ENCODE measurements around the gene VPS13C. TPM values are rescaled to one million over a fixed set of nuclear protein-coding genes. Genes with fewer than 3 reads are reported as not detected.

The VPS13C gene
- total and polyA plus RNA-seq, 2 donors (not counting 1 experiment from before 2014, with no cell fraction given) = 40.0 to 236 TPM

DNA sequence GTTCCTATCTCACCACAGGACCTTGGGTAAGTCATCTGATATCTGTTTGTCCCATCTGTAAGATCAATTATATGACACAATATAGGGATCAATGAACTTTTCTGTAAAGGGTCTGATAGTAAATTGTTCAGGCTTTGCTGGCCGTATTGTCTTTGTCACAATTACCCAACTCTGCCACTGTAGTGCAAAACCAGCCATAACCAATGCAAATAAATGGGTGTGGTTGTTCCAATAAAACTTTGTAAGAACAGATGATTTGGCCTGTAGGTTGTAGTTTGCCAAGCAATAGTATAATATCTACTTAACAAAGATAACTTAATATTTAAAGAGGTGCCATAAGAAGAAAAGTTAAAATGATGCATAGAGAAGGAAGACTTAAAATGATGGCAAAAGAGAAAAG, 210.8 kb downstream of the VPS13C start:
- Histone ChIP-seq H3K4me1 (ENCODE audit: control insufficient read depth in 2 of 2, insufficient read depth in 2 of 2, low read length in 2 of 2) (no peaks in the 10 kb centered on the region), H4K20me1 (ENCODE audit: control insufficient read depth, insufficient read depth, low read length, poor library complexity, severe bottlenecking) (no peaks in the 10 kb centered on the region), H3K9me3 (ENCODE audit: control extremely low read depth in 1 of 3, control insufficient read depth in 2 of 3, insufficient read depth in 1 of 3, low read length in 2 of 3) (no peaks in the 10 kb centered on the region), H3K27ac (ENCODE audit: low read length in 2 of 2) (no peak overlapping the region), H3K4me3 (ENCODE audit: control extremely low read depth in 1 of 5, extremely low read depth in 1 of 5, insufficient read depth in 1 of 5, low read depth in 2 of 5, low read length in 4 of 5) (no peak overlapping the region), H3K9ac (ENCODE audit: low read length) (no peak overlapping the region), H3K79me2 (ENCODE audit: control insufficient read depth, insufficient read depth, low read length) (no peaks in the 10 kb centered on the region), H2AFZ (ENCODE audit: insufficient read depth, low read depth, low read length, poor library complexity, severe bottlenecking) (no peak overlapping the region), H3K4me2 (replicated peaks; ENCODE audit: low read depth, low read length, poor library complexity, severe bottlenecking) (no peak overlapping the region), H3K27me3 (replicated peaks in 1 of 4; ENCODE audit: control extremely low read depth in 1 of 4, control insufficient read depth in 3 of 4, insufficient read depth in 4 of 4, low read length in 3 of 4) (no peaks in the 10 kb centered on the region), H3K36me3 (replicated peaks in 1 of 2; ENCODE audit: control extremely low read depth in 1 of 2, control insufficient read depth in 1 of 2, extremely low read depth in 1 of 2, insufficient read depth in 2 of 2, low read length in 1 of 2) (peaks cover 2 to 5% of the 10 kb centered on the region in 2 experiments)
- ChIA-PET CTCF (no interaction called here), POLR2A (no interaction called here)
- Mint-ChIP-seq H3K4me3 (no peak overlapping the region), H3K27ac (no peak overlapping the region), H3K27me3 (no peaks in the 10 kb centered on the region), H3K4me1 (no peaks in the 10 kb centered on the region), H3K9me3 (ENCODE audit: insufficient read depth) (no peaks in the 10 kb centered on the region)
- WGBS (ENCODE audit: insufficient coverage) = no CpG with 5 or more reads among the region's 1 CpG
- intact Hi-C loops (cut with micrococcal nuclease) = no loop called here
- TF ChIP-seq EZH2 (IDR thresholded peaks at IDR 0.05; ENCODE audit: borderline replicate concordance, insufficient read depth, low read depth, low read length, poor library complexity, severe bottlenecking) (no peak), CTCF (IDR thresholded peaks at IDR 0.05) (no peak)
- DNase-seq = no peak
- ATAC-seq (ENCODE audit: low read depth) = no peak

DNA sequence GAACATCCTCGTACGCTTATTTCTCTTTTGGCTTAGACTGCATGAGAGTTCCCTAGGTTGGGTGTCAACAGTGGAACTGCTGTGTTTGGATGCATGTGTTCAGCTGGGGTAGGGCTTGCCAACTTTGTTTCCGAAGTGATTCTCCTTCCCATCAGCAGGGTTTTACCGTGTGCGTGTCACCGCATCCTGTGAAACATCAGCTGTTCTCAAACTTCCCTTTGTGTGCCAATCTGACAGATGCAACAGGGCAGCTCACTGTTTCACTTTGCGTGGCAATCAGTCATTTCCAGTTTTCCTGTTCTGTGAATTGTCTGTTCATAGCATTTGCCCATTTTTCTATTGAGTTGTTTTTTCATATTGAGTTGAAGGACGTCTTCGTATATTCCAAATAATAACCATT, 218.8 kb downstream of the VPS13C start:
- Mint-ChIP-seq H3K27ac (no peak overlapping the region), H3K27me3 (peaks cover 44% of the 10 kb centered on the region)
- CTCF ChIA-PET = no interaction called here

More for the DNA sequence above, 218.8 kb downstream of the VPS13C start:
- no peaks in the 10 kb centered on the region for H3K4me1 Mint-ChIP-seq
- H3K27ac ChIP-seq (ENCODE audit: low read length in 2 of 2) = no peak overlapping the region
- POLR2A ChIA-PET = no interaction called here
- DNase-seq (no peak), ATAC-seq (ENCODE audit: low read depth) (no peak)
- H3K79me2 ChIP-seq (ENCODE audit: control insufficient read depth, insufficient read depth, low read length) = no peaks in the 10 kb centered on the region
- no peak for TF ChIP-seq CTCF (IDR thresholded peaks at IDR 0.05)
- no peak for TF ChIP-seq EZH2 (IDR thresholded peaks at IDR 0.05; ENCODE audit: borderline replicate concordance, insufficient read depth, low read depth, low read length, poor library complexity, severe bottlenecking)
- H3K9me3 Mint-ChIP-seq (ENCODE audit: insufficient read depth) = no peaks in the 10 kb centered on the region
- no peaks in the 10 kb centered on the region for H3K9me3 ChIP-seq (ENCODE audit: control extremely low read depth in 1 of 3, control insufficient read depth in 2 of 3, insufficient read depth in 1 of 3, low read length in 2 of 3)
- no peaks in the 10 kb centered on the region for H3K4me1 ChIP-seq (ENCODE audit: control insufficient read depth in 2 of 2, insufficient read depth in 2 of 2, low read length in 2 of 2)
- intact Hi-C loops (cut with micrococcal nuclease) = no loop called here
- no peaks in the 10 kb centered on the region for H3K36me3 ChIP-seq (replicated peaks in 1 of 2; ENCODE audit: control extremely low read depth in 1 of 2, control insufficient read depth in 1 of 2, extremely low read depth in 1 of 2, insufficient read depth in 2 of 2, low read length in 1 of 2)
- H3K4me3 Mint-ChIP-seq = no peak overlapping the region
- peaks cover 0 to 5% (median 2%) of the 10 kb centered on the region in 4 experiments for H3K27me3 ChIP-seq (replicated peaks in 1 of 4; ENCODE audit: control extremely low read depth in 1 of 4, control insufficient read depth in 3 of 4, insufficient read depth in 4 of 4, low read length in 3 of 4)
- no peaks in the 10 kb centered on the region for H4K20me1 ChIP-seq (ENCODE audit: control insufficient read depth, insufficient read depth, low read length, poor library complexity, severe bottlenecking)
- H2AFZ ChIP-seq (ENCODE audit: insufficient read depth, low read depth, low read length, poor library complexity, severe bottlenecking) = no peak overlapping the region
- H3K9ac ChIP-seq (ENCODE audit: low read length) = no peak overlapping the region
- no peak overlapping the region for H3K4me3 ChIP-seq (ENCODE audit: control extremely low read depth in 1 of 5, extremely low read depth in 1 of 5, insufficient read depth in 1 of 5, low read depth in 2 of 5, low read length in 4 of 5)
- no peak overlapping the region for H3K4me2 ChIP-seq (replicated peaks; ENCODE audit: low read depth, low read length, poor library complexity, severe bottlenecking)
- 14% methylated on average over 5 of the region's 9 CpGs for WGBS (ENCODE audit: insufficient coverage)
